NCI-H2171 (cell line): ENCODE results near the gene TBX5.

Experiments
- DNase-seq: peaks from one replicate; lab custom pipeline; 2025; lab: John Stamatoyannopoulos, UW

The TBX5 gene

DNA sequence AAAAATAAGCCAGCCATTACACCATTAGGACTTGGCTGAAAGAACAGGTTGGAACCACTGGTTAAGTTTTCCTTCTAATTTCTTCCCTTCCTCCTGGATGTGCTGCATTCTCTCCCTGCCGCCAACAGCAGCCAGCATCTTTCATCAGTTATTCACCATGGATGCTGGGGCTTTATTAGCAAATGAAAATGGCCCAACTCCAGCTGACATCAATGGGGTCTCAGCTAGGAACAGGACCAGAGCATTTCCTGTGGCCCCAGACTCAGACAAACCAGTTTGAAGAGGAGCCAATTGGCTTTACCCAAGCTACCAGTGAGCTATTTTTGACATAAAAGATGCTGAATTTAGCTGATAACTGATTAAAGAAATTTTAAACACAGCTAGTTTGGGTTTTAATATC lies 26.0 kb upstream of the TBX5 start:
- no peak for DNase-seq

DNA sequence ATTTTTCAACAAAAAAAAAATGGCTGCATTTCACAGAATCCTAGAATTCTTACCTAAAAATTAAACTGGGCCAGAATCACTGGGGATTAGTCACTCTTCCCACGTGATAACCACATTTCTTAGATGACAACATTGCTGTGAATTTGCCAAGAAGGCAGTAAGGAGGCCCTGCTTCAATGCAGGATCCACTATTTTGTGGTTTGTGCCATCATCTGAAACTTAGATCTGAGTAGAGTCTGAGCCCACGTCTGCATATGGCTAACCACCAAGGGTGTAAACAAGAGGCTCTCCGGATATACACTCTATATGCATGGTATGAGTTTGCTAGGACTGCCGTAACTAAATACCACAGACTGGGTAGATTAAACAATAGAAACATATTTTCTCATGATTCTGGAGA lies 24.4 kb upstream of the TBX5 start:
- no peak for DNase-seq

DNA sequence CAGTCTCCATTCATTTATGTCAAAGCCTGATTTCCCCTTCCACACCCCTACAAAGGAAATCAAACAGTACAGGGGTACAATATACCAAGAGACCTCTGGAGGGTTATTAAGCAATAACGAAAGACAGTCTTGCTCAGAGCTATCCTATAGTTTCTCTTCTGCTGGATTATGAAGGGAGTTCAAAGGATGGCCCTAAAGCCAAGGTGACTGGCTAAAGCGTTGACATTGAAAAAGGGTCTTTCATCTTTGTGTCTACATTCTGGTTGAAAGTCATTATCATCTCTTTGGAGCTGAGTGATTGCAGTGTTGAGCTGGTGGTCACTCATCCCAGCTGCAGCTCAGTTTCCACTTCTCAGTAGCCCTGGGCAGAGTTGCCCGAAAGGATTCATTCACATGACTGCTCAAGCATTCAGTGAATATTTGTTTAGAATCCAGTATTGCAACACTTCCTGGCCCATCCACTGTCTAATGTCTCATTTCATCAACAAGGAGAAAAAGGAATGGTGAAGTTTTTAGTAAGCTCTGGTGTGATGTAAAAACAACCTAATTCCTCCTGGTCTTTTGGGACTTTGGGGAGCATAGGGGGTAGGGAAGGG lies 19.2 kb upstream of the TBX5 start:
- DNase-seq, result no peak

DNA sequence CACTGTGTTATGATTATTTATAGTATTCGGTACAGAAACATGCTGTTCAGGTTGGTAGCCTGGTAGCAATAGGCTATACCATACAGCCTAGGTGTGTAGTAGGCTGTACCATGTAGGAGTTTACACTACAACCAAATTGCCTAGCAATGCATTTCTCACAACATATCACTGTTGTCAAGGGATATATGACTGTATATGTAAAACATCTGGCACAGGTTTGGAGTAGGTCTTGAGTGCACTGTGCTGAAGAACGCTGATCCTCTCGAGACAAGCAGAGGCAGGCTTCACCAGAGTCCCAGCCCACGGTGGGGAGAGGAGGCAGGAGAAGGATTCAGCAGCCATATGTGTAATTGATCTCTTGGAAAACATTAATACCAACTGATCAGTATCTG lies 15.0 kb upstream of the TBX5 start:
- no peak for DNase-seq

DNA sequence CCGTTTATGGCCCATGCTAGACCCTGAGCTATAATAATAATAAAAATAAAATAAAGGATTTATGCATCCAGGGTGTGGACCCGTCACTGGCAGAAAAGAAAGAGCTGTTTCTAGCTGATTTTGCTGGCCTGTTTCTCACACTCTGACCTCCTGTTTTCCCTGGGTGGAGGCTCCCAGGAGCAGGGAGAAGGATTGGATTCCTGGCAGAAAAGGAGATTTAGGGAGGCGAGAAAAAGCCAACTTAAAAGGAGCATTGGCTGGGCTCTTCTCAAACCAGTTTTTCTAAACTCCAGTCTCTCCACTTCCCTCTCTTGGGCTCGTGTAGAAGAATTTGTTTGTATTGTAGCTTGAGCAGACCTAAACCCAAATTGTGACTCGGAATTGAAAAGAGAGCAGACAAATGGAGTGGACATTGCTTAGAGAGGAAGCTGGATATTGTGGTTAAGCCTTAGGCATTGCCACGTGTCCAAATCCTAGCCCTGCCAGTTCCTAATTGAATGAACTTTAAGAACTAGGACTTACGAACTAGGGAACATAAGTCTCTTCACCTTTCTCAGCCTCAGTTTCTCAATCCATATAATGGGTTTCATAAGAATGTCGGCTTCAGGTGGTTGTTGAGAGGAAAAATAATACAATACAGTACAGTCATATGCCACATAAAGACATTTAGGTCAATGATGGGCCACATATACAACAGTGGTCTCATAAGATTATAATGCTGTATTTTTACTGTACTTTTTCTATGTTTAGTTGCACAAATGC lies 14.4 kb upstream of the TBX5 start:
- no peak for DNase-seq

DNA sequence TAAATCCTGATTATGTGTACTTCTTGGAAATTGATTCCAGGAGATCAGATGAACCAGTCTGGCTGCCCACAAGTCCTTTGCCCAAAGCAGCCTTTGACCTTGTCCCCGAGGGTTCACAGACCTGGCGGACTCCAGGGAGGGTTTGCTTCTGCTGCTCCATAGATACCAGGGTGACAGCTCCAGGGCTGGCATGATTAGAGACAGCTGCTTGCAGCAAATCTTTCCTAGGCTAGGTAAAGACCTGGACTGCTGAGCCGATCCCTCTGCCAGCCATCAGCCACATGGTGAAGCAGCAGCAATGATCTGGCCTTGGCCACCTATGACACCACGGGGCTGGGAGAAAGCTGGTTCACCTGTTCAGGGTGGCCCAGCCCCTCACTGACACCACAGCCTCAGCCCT lies 10.1 kb upstream of the TBX5 start:
- DNase-seq, result no peak

DNA sequence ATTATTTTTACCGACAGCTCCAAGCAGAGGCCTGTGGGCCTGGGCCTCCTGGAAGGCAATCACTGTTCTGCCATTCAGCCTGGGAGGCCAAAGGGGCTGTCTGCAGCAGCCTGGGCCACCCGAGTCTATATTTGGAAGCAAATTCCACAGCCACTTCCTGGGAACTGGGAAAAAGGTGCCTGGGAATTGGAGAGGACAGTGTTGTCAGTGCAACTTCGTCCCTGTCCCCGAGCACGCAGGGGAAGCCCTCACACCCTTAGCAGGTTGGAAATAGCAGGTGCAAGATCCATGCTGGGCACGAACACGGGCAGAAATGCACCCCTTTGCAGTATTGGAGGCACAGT lies 9.6 kb upstream of the TBX5 start:
- no peak for DNase-seq

DNA sequence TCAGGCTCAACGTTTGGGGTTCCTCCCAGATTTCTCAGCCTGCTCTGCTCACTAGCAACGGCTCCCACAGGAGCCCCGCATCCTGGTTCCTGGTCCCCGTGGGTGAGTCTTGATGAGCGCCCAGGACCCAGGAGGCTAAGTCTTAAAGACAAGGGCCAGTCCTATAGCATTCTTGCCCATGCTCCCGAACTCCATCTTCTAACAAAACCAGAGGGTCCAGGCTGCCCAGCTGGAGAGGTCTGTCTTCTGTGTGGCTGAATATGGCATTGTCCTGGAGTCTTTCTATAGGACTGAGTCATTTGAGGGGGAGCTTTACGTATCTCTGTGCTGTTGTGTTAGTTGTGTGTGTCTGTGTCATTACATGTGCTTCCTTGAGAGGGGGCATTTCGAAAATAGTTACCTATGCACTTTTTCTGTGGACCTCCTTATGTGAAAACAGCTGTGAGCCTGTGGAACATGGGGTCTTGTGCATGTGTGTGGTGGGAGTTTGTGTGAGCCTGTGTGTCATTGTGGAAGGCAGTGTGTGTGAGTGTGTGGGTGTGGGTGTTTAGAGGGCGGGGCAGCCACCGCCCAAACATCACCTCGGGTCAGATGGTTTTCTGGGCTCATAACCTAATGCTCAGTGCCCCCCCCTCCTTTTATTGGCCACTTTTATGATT lies 9.1 kb upstream of the TBX5 start:
- DNase-seq, result no peak

DNA sequence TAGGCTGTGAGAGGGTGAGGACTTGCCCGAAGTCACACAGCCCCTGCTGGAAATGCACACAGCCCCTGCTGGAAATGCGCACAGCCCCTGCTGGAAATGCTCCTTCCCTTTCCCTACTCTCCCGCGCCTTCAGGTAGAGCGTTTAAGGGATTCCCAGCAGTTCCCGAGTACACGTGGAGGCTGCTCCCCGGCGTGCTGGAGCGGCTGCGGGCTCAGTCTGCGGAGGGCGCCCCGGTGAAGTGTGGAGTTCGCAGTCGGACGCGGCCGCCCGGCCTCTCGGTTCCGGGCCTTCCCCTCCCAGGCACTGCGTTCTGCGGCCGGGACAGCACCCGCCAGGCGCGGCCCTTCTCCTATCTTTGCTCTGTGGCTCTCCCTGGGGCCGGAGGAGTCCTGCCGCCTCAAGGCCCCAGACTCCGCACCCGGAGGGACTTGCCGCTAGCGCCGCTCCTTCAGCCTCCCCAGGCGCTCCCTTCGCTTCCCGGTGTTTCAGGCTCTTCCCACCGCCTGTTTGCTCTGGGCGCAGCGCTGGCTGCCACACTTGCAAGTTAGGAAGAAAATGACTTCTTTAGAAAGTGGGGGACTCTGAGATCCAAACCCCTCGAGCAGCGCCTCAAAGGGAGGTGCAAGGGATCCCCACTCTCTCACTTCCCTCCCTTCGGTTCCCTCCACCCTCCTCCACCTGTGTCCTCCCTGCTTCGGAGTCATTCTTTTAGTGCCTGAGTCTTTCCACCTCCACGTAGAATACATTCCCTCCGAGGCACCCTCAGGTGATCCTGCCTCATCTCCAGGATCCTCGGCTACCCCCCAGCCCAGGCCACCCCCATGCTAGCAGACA lies 8.3 kb upstream of the TBX5 start:
- no peak for DNase-seq

DNA sequence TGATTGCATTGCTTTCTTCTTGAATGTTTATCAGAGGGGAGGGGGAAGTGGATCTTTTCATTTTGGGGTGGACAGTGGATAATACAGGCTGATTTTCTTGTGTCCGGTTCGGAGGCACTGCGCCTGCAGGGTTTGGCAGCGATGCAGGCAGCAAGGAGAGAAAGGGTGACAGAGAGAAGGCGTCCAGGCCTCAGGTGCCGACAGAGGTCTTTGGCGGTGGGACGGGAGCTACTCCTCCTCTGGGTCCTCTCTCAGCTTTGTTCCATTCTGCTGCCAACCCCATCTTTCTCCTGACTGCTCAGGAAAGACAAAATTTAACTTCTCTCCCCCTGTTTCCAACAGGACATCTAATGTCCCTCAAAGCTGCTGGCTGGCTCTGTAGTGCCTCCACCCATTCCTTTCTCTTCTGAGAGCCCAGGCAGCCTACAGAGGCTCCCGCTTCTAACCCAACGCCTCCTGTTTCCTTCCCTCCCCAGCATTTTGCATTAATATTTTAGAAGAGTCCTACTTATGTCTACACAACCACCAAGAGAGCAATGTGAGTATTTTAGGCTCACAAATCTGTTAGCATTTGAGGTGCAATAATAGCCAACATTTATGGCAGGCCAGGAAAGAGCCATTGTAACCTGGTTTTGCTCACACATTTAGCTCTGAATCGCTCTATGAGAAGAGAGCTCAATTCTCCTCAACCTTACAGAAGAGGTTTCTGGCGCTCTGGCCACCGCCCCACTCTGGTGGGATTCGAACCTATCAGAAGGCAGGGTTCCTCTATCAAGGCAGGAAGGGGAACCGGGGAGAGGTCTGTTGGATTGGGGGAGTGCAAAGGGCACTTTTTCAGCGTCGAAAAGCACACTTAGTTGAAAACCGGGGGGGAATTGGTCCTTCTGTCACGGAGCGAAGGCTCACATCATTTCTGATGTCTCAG lies 7.1 kb upstream of the TBX5 start:
- no peak for DNase-seq

DNA sequence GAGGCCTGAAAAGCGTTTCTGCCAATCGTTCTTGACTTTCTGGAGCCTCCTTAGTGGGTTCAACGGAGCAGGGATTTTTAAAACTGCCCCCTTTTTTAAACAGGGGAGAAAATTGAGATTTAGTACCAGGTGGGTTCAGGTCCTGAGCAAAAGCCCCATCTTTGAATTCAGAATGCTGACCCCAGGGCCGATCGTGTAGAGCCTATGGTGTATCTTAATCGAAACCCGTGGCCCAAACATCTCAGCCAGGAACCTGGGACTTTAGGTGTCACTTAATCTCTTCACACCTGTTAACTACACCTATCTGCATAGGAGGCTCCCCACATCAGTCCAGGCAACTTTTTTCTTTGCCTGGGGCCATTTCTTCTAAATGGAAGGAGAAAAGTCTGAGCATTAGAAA lies 6.4 kb upstream of the TBX5 start:
- DNase-seq, result no peak

DNA sequence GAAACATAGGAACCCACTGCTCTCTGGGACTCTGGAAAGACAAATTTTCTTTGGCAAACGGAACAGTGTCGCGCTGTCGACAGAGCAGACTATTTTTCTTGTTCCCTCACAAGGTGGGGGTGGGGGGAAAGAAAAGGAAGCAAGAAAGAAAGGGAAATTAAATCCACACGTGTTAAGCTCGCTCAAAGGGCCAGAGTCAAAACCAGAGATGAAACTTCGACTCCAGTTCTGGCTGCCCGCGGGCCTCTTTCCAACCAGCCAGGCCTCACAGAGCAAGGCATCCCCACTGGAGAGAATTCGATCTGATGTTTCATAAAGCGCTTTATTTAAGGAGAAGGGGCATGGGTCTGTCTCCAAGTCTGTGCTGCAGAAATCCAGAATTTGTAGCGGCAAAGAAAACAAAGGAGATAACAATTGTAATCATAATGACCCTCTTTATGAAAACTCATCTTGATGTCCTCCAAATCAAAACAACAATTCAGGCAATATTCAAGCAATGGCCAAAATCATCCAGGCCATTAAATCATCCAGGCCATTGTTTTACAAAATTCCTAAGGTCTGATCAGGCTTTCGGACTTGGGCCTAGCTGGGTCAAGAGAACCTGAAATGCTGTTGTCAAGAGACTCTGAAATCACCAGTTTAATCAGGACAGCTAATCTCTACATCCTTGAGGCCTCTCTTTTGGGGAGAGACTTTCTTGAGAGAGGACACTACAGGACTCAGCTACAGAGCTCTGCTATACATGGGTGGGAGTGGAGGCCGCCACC lies 5.3 kb upstream of the TBX5 start:
- no peak for DNase-seq

DNA sequence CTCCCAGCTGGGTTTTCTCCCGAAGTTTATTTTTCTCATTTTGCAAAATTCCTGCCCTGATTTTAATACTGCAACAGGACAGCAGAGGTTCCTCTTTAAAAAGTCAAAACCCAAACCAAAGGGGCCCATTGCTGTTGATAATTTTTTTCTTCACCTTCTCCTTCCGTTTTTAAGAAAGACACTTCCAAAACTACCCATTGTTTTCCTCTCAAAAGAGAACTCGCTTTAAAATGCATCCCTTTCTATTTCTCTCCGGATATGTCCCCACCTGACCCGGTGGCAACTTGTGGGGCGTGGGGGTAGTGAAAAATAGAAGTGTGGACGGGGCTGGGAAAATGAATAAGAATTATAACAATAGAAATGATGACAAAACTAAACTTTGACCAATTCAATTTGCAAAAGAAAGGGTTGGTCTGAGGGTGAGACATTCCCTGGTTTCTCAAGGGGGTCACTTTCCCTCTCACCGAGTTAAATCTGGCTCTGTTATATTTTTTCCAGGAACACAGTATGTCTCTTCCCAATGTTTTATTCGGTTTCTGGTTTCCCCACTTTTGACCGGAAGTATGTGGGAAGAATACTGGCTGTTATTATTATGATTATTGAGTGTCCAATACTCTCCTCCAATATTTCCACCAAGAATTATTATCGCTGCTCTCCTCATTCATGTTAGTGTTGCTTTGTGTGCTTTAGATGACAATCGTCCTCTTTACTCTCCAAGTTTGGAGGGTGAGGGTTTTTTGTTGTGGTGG lies 4.1 kb upstream of the TBX5 start:
- DNase-seq, result no peak

DNA sequence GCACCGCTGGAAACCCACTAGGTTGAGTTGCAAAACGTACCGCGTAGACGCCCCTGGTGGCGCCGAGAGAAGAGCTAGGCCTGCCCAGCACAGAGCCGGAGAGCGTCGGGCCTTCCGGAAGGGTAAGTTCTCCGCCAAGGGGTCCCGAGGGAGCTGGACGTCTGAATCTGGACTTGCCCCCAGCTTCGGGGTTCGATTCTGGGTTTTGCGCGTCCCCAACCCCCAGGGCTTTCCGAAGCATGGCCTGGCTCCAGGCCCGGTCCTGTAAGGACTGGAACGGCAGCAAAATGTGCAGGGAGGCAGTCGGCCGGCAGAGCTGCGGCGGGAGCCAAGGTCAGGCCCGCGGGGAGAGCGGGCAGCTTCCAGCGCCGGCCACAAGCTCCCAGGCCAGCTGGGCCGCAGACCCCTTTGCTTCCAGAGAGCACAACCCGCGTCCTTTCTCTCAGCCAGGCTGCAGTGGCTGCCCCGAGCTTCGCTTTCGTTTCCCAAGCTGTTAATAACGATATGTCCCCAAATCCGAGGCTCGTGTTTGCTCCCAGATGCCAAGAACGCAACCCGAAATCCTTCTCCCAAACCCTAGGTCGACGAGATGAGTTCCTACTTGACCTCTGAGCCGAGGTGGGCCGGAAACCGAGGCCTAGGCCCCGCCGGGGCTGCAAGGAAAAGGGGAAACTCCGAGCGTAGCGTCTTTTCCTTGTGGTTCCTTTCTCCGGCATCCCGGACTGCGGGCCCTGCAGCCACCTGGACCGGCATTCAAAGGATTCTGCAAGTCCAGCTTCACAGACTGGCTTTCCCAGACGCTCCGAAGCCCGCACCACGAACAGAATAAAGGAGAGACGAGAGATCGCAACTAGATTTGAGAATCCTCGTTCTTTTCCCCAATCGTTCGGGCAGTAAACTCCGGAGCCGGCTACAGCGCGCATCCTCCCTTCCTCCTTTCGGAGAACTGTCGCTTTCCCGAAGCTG lies 3.2 kb upstream of the TBX5 start:
- no peak for DNase-seq

DNA sequence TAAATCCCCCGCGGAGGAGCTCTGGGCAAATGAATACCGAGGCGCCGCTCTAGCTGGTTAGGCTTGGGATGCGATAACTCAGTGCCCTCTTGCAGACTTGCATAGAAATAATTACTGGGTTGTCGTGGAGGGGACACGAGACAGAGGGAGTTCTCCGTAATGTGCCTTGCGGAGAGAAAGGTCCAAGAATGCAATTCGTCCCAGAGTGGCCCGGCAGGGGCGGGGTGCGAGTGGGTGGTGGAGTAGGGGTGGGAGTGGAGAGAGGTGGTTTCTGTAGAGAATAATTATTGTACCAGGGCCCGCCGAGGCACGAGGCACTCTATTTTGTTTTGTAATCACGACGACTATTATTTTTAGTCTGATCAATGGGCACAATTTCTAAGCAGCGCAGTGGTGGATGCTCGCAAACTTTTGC lies 2.5 kb upstream of the TBX5 start:
- no peak for DNase-seq

DNA sequence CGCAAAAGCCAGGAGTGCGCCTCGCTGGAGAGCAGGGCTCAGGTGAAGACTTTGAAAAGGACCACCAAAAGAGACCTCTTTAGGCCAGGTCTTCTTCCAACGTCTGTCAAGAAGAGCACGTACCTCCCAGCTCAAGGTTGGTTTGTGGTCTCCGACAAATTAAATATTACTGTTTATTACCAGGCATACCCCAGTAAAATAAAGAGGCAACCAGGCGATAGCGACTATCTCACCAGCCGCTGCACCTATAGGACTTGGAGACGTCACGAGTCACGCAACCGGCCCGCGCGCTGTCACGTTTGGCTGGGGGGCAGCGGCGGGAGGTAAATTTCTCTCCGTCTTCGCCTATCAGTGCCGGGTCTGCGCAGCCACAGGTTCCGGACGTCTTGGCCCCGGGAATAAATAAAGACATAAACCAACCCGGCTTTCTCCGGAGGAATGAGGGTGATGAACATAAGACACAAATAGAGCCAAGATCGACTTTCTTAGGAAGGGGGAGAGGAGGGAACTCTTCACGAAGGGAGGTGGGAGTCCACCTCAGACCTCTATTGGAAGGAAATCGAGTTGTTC lies 2.0 kb upstream of the TBX5 start:
- no peak for DNase-seq

DNA sequence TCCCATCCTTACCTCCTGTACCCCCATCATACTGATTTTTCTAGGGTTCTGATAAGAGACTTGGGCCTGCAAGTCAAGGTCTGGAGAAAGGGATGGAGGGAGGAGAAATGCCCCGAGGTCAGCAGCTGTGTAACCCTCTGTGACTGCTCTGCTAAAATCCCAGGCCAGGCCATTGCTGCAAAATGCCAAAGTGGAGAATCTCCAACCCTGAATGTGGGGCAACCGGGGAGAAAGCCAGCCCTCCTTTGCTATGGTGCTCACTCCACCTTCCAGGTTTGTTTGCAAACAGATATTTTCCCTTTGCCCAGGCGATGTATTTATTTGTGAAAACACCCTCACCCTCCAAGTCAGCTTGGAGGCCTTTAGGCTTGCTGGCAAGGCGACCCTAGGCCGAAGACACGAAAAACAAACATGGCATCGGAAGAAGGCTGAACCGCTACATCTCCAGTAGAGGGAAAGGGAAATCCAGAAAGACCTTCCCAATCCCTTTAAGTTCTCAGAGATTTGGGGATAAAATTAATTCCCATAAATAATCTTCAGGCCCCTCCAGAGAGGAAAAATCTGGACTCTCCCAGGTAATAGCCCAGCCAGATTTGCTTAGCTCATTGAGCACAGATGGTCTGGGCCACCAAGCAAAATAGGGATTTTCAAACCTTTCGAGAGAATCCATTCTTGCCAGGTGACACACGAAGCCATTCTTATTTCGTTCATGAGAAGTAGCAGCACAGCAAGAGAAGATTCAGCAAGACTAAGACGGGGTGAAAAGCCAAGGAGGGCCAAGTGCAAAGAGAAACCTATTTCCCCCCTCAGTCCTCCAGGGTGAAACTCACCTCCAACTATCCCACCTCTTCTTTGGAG lies 1.3 kb upstream of the TBX5 start:
- no peak for DNase-seq
